ENCODE measurements around the gene CEP112. TPM values are rescaled to one million over a fixed set of nuclear protein-coding genes. Genes with fewer than 3 reads are reported as not detected.

The CEP112 gene
- polyA plus RNA-seq, 4 donors = 11.3 to 17.8 (median 16.9) TPM

GRCh38 chr17:65998675-65999074, 193.3 kb downstream of the CEP112 start:
- DNase-seq (ENCODE audit: low read depth in 4 of 4, low spot score in 3 of 4) = no peak

- DNase-seq (ENCODE audit: low read depth in 4 of 4, low spot score in 3 of 4) = no peak
Measured at GRCh38 chr17:65994679-65995078, 197.3 kb downstream of the CEP112 start.

- DNase-seq (ENCODE audit: low read depth in 4 of 4, low spot score in 3 of 4) = no peak
Measured at GRCh38 chr17:65994114-65994513, 197.8 kb downstream of the CEP112 start.

GRCh38 chr17:65990593-65990992, 201.3 kb downstream of the CEP112 start:
- DNase-seq (ENCODE audit: low read depth in 4 of 4, low spot score in 3 of 4) = no peak

- no peak for DNase-seq (ENCODE audit: low read depth in 4 of 4, low spot score in 3 of 4)
Measured at GRCh38 chr17:65988451-65988850, 203.5 kb downstream of the CEP112 start.

GRCh38 chr17:65987988-65988387, 203.9 kb downstream of the CEP112 start:
- DNase-seq (ENCODE audit: low read depth in 4 of 4, low spot score in 3 of 4) = no peak

GRCh38 chr17:65985571-65985970, 206.4 kb downstream of the CEP112 start:
- DNase-seq (ENCODE audit: low read depth in 4 of 4, low spot score in 3 of 4) = no peak

GRCh38 chr17:65984299-65984698, 207.6 kb downstream of the CEP112 start:
- DNase-seq (ENCODE audit: low read depth in 4 of 4, low spot score in 3 of 4) = no peak

GRCh38 chr17:65978871-65979270, 213.1 kb downstream of the CEP112 start:
- DNase-seq (ENCODE audit: low read depth in 4 of 4, low spot score in 3 of 4) = no peak

- no peak for DNase-seq (ENCODE audit: low read depth in 4 of 4, low spot score in 3 of 4)
Measured at GRCh38 chr17:65977041-65977440, 214.9 kb downstream of the CEP112 start.

- DNase-seq (ENCODE audit: low read depth in 4 of 4, low spot score in 3 of 4) = no peak
Measured at GRCh38 chr17:65975878-65976277, 216.1 kb downstream of the CEP112 start.

- no peak for DNase-seq (ENCODE audit: low read depth in 4 of 4, low spot score in 3 of 4)
Measured at GRCh38 chr17:65973237-65973636, 218.7 kb downstream of the CEP112 start.

GRCh38 chr17:65967372-65967771, 224.6 kb downstream of the CEP112 start:
- no peak for DNase-seq (ENCODE audit: low read depth in 4 of 4, low spot score in 3 of 4)

- no peak for DNase-seq (ENCODE audit: low read depth in 4 of 4, low spot score in 3 of 4)
Measured at GRCh38 chr17:65966072-65966695, 225.7 kb downstream of the CEP112 start.

- DNase-seq (ENCODE audit: low read depth in 4 of 4, low spot score in 3 of 4) = no peak
Measured at GRCh38 chr17:65963179-65963578, 228.8 kb downstream of the CEP112 start.

GRCh38 chr17:65959630-65960029, 232.3 kb downstream of the CEP112 start:
- no peak for DNase-seq (ENCODE audit: low read depth in 4 of 4, low spot score in 3 of 4)

GRCh38 chr17:65956814-65957213, 235.1 kb downstream of the CEP112 start:
- no peak for DNase-seq (ENCODE audit: low read depth in 4 of 4, low spot score in 3 of 4)

- DNase-seq (ENCODE audit: low read depth in 4 of 4, low spot score in 3 of 4) = no peak
Measured at GRCh38 chr17:65954148-65954449, 237.8 kb downstream of the CEP112 start.

GRCh38 chr17:65953316-65954147, 238.4 kb downstream of the CEP112 start:
- no peak for DNase-seq (ENCODE audit: low read depth in 4 of 4, low spot score in 3 of 4)

- no peak for DNase-seq (ENCODE audit: low read depth in 4 of 4, low spot score in 3 of 4)
Measured at GRCh38 chr17:65952586-65952985, 239.3 kb downstream of the CEP112 start.

GRCh38 chr17:65952015-65952414, 239.9 kb downstream of the CEP112 start:
- DNase-seq (ENCODE audit: low read depth in 4 of 4, low spot score in 3 of 4) = no peak

- DNase-seq (ENCODE audit: low read depth in 4 of 4, low spot score in 3 of 4) = no peak
Measured at GRCh38 chr17:65947831-65948230, 244.1 kb downstream of the CEP112 start.
